HG03095 (cell line): Measurements from ENCODE around the gene ZAP70.
A peak's percentile ranks its signal among the peaks of the same experiment; 100 is the strongest.
"Not testable (repeated sequence)": the region's sequence is repeated elsewhere in the genome, so short reads cannot be mapped to it uniquely, and the experiment has no call there.

Experiments
- ATAC-seq: cut with Tn5 transposase; IDR thresholded peaks from one replicate; pipeline ENCODE4 v1.9.1; 2021; ENCODE audit warnings: moderate library complexity; ENCODE audit not compliant: unreplicated experiment

Gene ZAP70

GRCh38 chr2:97713296-97714083, at the start of gene ZAP70:
ZAP70 (plus strand) TSS chr2:97713576; CDS start chr2:97724037, 10,461 bp downstream.
- no peak for ATAC-seq

GRCh38 chr2:97663626-97663961, 49.8 kb upstream of the ZAP70 start:
- ATAC-seq = no peak

GRCh38 chr2:97663962-97664635, 49.3 kb upstream of the ZAP70 start, which contains the start of gene ACTR1B:
ACTR1B (minus strand) TSS chr2:97664044; CDS start chr2:97663890, 154 bp downstream.
- ATAC-seq = peak; percentile 82

- ATAC-seq = no peak
These were observed 48.8 kb upstream of the ZAP70 start for GRCh38 chr2:97664636-97664970.

- ATAC-seq = no peak
These were observed 43.9 kb upstream of the ZAP70 start, which contains the start of gene C2orf92 for GRCh38 chr2:97669448-97669847. C2orf92 (plus strand) TSS chr2:97669713; CDS start chr2:97669789, 76 bp downstream.

- no peak for ATAC-seq
These were observed 42.9 kb upstream of the ZAP70 start for GRCh38 chr2:97670471-97670870.

- ATAC-seq = no peak
These were observed 41.9 kb upstream of the ZAP70 start for GRCh38 chr2:97671526-97671925.

- ATAC-seq = not testable (repeated sequence)
These were observed 40.7 kb upstream of the ZAP70 start for GRCh38 chr2:97672606-97673140.

GRCh38 chr2:97673182-97673914, 40.0 kb upstream of the ZAP70 start:
- no peak for ATAC-seq

GRCh38 chr2:97673915-97674283, 39.5 kb upstream of the ZAP70 start:
- no peak for ATAC-seq

- ATAC-seq = no peak
These were observed 37.8 kb upstream of the ZAP70 start for GRCh38 chr2:97675430-97676113.

- ATAC-seq = no peak
These were observed 36.8 kb upstream of the ZAP70 start for GRCh38 chr2:97676620-97677019.

- ATAC-seq = no peak
These were observed 35.9 kb upstream of the ZAP70 start for GRCh38 chr2:97677480-97677879.

GRCh38 chr2:97678298-97678697, 35.1 kb upstream of the ZAP70 start:
- no peak for ATAC-seq

GRCh38 chr2:97687235-97687634, 26.1 kb upstream of the ZAP70 start:
- ATAC-seq = not testable (repeated sequence)

- ATAC-seq = no peak
These were observed 25.1 kb upstream of the ZAP70 start for GRCh38 chr2:97688062-97688827.

GRCh38 chr2:97691166-97691565, 22.2 kb upstream of the ZAP70 start:
- ATAC-seq = no peak

- ATAC-seq = no peak
These were observed 19.9 kb upstream of the ZAP70 start for GRCh38 chr2:97693476-97693875.

GRCh38 chr2:97695744-97696143, 17.6 kb upstream of the ZAP70 start:
- no peak for ATAC-seq
